Adrenal gland (tissue), 5 donors: ENCODE measurements around the gene PRIM2.
"Not testable (repeated sequence)": the region's sequence is repeated elsewhere in the genome, so short reads cannot be mapped to it uniquely, and the experiment has no call there.

Experiments used
- CTCF ChIP-seq, 6 experiments: fragments of 450-650 bp in 4 of 6; fragments of 200-600 bp in 2 of 6; sonication (generic) in 1 of 6; IDR thresholded peaks; 1 replicate in 5 of 6; 2 replicates in 1 of 6; pipeline versions ENCODE4 v1.5.1 to v1.8.0; 2016 to 2021; ENCODE audit warnings: antibody characterized with exemption in 6 of 6, mild to moderate bottlenecking in 2 of 6, moderate library complexity in 1 of 6
- POLR2A ChIP-seq, 2 donors: fragments of 450-650 bp; IDR thresholded peaks; one replicate each; pipeline ENCODE4 v1.6.1; 2017; ENCODE audit warnings: antibody characterized with exemption in 2 of 2, mild to moderate bottlenecking in 2 of 2, moderate library complexity in 1 of 2
- donor health status: DM: no; HTN: no; CAD: no.

- not testable (repeated sequence) for TF ChIP-seq CTCF, POLR2A (IDR thresholded peaks at IDR 0.05)
These were observed 146.4 kb downstream of the PRIM2 start for GRCh38 chr6:57463809-57464208.
